Left cardiac atrium (tissue), 4 donors: Measurements from ENCODE around the gene LRIG3. TPM values are rescaled to one million over a fixed set of nuclear protein-coding genes. Genes with fewer than 3 reads are reported as not detected.
"Not testable (repeated sequence)": the region's sequence is repeated elsewhere in the genome, so short reads cannot be mapped to it uniquely, and the experiment has no call there.

ENCODE experiments used
- ATAC-seq, 2 donors: fragments of 200-7000 bp; cut with Tn5 transposase; one replicate each; pipeline ENCODE4 v1.9.1; 2020; ENCODE audit warnings: mild to moderate bottlenecking in 2 of 2, moderate library complexity in 2 of 2
- DNase-seq: peaks from one replicate; pipeline ENCODE4 v3.0.0-alpha.2; 2020
- intact Hi-C, 2 donors: fragments of 100-400 bp; cut with DNase I; formaldehyde crosslinking; loops; one replicate each; pipeline versions ENCODE4 v1.14.1 to v1.15.1; 2022 to 2023
- total RNA-seq, 2 donors: library from RNA; stranded (reverse); fragmentation: NEBNext Ultra II Directional; extraction: Animal tissue kit (Norgen Biotek cat#: 25700); gene quantifications; one replicate each; pipeline ENCODE4 v1.2.1, GENCODE V29; 2021
- donor health status: DM: no; HTN: yes; CAD: no.
- donor health status: DM: no; HTN: yes; CAD: no; lungs with severe emphysema.
- donor health status: DM: yes; HTN: yes; CAD: no.
- donor health status: Dilated cardiomyopathy.

Gene LRIG3
- total RNA-seq, 2 donors from 2014 or later = 7.3 to 13.0 TPM

DNA sequence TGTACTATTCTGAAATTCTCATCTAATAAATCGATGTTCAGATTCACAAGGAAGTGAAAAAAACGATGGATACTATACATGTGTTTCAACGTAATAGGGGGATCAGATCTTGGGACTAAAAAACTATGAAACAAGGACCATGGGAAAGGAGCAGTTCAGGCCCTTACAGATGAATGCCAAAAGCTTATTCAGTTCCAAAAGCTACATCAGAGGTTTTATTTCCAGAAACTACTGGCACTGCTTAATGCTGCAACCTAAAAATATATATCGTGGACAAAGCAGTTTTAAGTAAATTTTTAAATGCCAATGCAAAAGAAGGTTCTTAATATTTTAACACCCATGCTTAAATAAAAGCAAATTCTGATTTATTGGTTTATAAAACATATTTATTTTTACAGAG lies 38.5 kb downstream of the LRIG3 start:
- ATAC-seq = no peak
- DNase-seq = no peak
- intact Hi-C loops = no loop called here

DNA sequence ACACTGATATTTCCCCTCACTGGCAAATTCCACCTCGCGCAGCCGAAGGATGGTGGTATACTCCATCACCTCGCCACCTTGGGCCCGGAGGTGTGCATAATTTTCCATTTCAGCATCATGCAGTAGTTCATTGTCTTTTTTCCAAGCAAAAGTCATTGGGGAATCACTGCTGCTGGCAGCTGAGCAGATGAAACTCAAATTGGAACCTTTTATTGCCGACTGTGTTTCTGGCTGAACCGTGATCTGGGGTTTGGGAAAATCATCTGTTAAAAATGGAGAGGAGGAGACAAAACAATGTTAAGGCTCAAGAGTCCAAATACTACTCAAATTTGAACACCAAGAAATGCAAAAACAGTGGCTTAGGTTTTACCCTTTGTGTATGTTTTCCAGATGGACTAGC lies 39.7 kb downstream of the LRIG3 start:
- intact Hi-C loops = no loop called here
- no peak for DNase-seq
- ATAC-seq = no peak

DNA sequence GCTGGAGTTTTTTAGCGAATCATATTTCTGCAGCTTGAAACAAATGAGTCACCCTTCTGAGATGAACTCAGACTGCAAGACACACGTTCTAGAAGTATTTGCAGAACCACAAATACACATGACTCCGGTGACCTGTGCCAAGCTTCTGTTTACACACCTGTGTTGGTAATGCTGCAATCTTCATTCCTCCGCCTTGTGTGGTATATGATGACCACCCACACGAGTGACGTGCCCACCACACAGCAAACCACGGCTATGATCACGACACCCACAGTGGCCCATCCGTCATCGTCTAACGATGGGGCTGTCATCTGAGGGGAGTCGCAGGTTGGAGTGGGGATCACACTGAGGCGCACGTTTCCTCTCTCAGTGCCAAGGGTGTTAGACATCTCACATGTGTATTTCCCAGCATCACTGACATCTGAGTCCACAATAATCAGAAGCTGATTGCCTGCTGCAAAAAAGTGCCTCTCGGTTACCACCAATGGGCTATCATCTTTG lies 43.0 kb downstream of the LRIG3 start:
- intact Hi-C loops = no loop called here
- no peak for DNase-seq
- ATAC-seq = no peak

GRCh38 chr12:58873496-58873895 lies 46.8 kb downstream of the LRIG3 start:
- intact Hi-C loops = no loop called here
- DNase-seq (no peak), ATAC-seq (no peak)

GRCh38 chr12:58871556-58871955 lies 48.7 kb downstream of the LRIG3 start:
- intact Hi-C loops = no loop called here
- no peak for ATAC-seq
- no peak for DNase-seq

DNA sequence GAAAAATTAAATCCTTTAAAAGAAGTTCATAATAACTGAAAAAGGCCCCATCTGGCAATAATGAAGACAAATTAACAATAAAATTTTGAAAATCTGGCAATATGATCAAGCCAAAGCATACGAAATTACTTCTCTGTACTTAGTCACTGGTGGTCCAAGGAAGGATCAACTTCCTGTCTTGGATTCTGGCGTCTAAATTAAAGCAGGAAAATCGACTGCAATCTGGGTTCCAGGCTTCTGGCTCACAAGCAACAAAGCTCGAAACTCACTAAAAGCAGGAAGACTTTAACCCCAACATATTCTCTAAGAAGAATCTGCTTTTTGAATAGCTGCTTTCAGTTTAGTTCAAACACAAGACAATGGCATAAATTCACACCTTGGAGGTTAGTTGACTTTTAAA lies 49.7 kb downstream of the LRIG3 start:
- ATAC-seq (no peak), DNase-seq (no peak)
- intact Hi-C loops = no loop called here

- intact Hi-C loops = no loop called here
- DNase-seq (no peak), ATAC-seq (no peak)
Observed at GRCh38 chr12:58860788-58861240, 59.5 kb downstream of the LRIG3 start.

DNA sequence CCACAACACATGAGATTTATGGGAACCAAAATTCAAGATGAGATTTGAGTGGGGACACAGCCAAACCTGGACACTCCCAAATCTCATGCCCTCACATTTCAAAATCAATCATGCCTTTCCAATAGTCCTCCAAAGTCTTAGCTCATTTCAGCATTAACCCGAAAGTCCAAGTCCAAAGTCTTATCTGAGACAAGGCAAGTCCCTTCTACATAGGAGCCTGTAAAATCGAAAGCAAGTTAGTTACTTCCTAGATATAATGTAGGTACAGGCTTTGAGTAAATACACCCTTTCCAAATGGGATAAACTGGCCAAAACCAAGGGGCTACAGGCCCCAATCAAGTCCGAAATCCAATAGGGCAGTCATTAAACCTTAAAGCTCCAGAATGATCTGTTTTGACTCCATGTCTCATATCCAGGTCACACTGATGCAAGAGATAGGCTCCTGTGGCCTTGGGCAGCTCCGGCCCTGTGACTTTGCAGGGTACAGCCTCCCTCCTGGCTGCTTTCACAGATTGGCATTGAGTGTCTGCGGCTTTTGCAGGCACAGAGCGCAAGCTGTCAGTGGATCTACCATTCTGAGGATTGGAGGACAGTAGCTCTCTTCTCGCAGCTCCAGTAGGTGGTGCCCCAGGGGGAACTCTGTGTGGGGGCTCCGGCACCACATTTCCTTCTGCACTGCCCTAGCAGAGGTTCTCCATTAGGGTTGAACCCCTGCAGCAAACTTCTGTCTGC lies 60.1 kb downstream of the LRIG3 start:
- intact Hi-C loops = no loop called here
- no peak for DNase-seq
- ATAC-seq = no peak

DNA sequence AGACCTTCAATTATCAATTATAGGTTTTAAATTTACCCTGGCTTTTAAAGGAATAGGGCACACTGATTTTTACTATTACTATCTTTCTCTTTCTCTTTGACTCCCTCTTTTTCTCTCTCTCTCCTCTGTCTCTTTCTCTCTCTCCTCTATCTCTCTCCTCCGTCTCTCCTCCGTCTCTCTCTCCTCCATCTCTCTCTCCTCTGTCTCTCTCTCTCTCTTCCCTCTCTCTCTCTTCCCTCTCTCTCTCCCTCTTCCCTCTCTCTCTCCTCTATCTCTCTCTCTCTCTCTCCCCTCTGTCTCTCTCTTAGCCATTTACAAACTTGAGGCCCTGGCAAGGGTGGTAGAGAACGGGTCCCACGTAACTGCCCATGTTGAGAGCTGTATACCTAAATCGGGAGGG lies 62.3 kb downstream of the LRIG3 start:
- intact Hi-C loops = no loop called here
- no peak for DNase-seq
- no peak for ATAC-seq

DNA sequence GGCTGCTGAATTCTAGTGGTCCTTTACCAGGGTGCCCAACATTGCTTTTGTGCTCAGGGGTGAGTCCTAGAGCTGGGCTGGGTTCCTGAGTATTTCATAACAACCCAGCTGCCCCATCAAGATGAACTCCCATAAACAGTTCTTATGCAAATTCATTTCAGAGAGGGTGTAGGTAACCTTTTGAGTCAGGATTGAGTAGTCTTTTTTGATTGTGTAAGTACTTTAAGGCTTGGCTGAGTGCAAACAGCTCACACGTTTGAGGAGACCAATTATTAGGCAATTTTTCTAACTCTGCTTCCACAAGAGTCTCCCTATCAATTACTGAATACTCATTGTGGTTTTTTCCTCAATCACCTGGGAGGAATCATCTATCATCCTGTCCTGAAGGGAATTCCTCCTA lies 63.1 kb downstream of the LRIG3 start:
- intact Hi-C loops, ATAC-seq, DNase-seq: not testable (repeated sequence)

GRCh38 chr12:58855630-58856029 lies 64.7 kb downstream of the LRIG3 start:
- DNase-seq, ATAC-seq, intact Hi-C loops: not testable (repeated sequence)

- intact Hi-C loops = no loop called here
- ATAC-seq = no peak
Observed at GRCh38 chr12:58850826-58851225, 69.5 kb downstream of the LRIG3 start.

DNA sequence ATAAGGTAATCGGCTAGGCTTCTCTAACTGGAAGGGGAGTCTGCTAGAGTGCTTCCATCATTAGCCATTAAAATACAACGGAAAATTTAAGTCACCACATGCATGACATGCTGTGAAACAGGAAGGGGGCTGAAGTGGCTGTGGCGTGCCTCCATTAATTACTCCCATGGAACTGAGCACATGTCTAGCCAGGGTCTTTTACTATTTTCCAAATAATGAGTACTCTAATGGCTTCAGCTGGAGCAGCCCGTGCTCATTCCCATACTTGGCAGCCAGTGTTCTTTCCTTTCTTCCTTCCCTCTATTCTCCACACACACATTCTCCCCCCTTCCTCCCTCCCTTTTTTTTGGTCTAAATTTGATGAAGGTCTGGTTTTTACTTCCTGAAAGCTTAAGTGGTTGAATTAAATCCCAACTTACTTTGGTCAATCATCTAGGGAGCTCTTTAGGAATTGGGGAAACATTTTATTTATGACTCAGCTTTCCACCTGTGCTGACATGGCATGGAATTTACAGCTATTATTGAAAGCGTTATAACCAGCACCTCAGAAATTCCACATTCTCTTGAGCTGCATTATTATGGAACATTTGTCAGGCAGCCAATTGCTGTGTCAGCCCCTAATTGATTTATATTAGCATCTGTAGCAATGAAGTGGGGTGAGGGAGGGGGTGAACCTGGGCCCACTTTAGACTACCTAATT lies 72.3 kb downstream of the LRIG3 start:
- DNase-seq (no peak), ATAC-seq (no peak)
- intact Hi-C loops = no loop called here

More at GRCh38 chr12:58850826-58851225, 69.5 kb downstream of the LRIG3 start:
- DNase-seq = no peak

DNA sequence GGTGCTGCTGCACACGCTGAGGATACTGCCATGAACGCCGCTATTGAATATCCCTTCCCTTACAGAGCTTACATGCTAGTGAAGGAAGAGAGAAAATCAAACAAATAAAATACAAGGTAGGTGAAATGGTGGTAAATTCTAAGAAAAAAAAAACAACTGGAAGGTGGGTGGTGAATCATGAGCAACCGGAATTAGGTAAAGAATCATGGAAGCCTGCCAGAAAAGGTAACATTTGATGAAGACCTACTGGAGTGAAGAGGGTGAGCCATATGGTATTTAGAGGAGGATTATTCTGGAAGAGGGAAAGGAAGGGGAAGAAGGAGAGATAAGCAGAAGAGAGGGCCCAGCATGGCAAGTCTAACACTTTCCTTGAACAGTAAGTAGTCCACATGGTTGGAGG lies 76.1 kb downstream of the LRIG3 start:
- intact Hi-C loops = no loop called here
- DNase-seq = no peak
- no peak for ATAC-seq

- DNase-seq (no peak), ATAC-seq (peak in 1 of 2 donors; percentile 46)
- intact Hi-C loops = no loop called here
Observed at GRCh38 chr12:58841058-58841798, 79.1 kb downstream of the LRIG3 start.

GRCh38 chr12:58833853-58834252 lies 86.5 kb downstream of the LRIG3 start:
- ATAC-seq = no peak
- intact Hi-C loops = no loop called here

DNA sequence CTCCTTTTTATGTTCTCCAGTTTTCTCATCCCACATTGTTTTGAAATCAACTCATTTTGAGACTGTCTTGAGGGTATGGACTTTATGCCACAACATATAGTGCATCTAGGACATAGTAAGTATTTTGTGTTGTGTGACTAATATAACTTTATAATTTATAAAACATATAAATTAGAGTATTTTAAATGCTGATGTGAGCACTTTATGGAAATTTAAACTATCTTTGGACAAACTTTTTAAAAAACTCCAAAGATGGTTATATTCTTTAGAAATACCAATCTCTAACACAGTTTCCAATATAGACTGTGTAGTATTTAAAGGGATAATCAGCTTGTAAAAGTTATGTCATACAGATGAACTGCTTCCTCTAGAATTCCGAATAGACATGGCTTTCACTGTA lies 87.4 kb downstream of the LRIG3 start:
- intact Hi-C loops = no loop called here
- no peak for DNase-seq

More at GRCh38 chr12:58833853-58834252, 86.5 kb downstream of the LRIG3 start:
- DNase-seq = no peak

More for the DNA sequence above, 87.4 kb downstream of the LRIG3 start:
- no peak for ATAC-seq
